ENCODE results near the gene PLEKHA8. TPM values are rescaled to one million over a fixed set of nuclear protein-coding genes. Genes with fewer than 3 reads are reported as not detected.

The PLEKHA8 gene
- total and polyA plus RNA-seq, 10 of the 15 experiments (the other 5 are each of a cell fraction or from before 2014, with no cell fraction given): 1.1 to 13.2 (median 5.7) TPM

- TF ChIP-seq MEF2B (IDR thresholded peaks at IDR 0.05; ENCODE audit: partially characterized antibody, poor library complexity, severe bottlenecking) (no peak), ATF3 (IDR thresholded peaks at IDR 0.05; ENCODE audit: borderline replicate concordance, extremely low read depth, low read depth, low read length) (no peak), EP300 (IDR thresholded peaks at IDR 0.05; ENCODE audit: borderline replicate concordance in 1 of 2, control insufficient read depth in 1 of 2, low read depth in 2 of 2, low read length in 2 of 2) (no peak), RAD51 (IDR thresholded peaks at IDR 0.05) (no peak), RCOR1 (conservative IDR thresholded peaks at IDR 0.05; ENCODE audit: low read depth, low read length) (no peak), FOXM1 (IDR thresholded peaks at IDR 0.05; ENCODE audit: low read depth, low read length) (no peak), CEBPZ (IDR thresholded peaks at IDR 0.05; ENCODE audit: low read depth, low read length) (no peak), ASH2L (IDR thresholded peaks at IDR 0.05; ENCODE audit: borderline replicate concordance, low read depth) (no peak)
These were observed 54.5 kb downstream of the PLEKHA8 start (continued) for GRCh38 chr7:30082686-30083085.

- H3K79me2 ChIP-seq (ENCODE audit: control insufficient read depth, insufficient read depth, low read length): no peaks in the 10 kb centered on the region
- in situ Hi-C loops (cut with MboI) (no loop called here), intact Hi-C loops (cut with micrococcal nuclease; ENCODE audit: unreplicated experiment) (loop anchor here (5.0 kb wide), 1 partner anchor 194 kb away; no protein-coding TSS in a partner anchor)
- no peak overlapping the region for H3K9ac ChIP-seq (ENCODE audit: control insufficient read depth, insufficient read depth, low read length)
- H3K9me3 ChIP-seq (replicated peaks; ENCODE audit: control insufficient read depth, insufficient read depth, low read length): no peaks in the 10 kb centered on the region
- CTCF ChIA-PET: interaction anchor here (0.7 kb wide), 1 partner anchor 8 kb away, joined by 3 read pairs; no protein-coding TSS in a partner anchor
- H3K36me3 ChIP-seq (ENCODE audit: control insufficient read depth in 2 of 2, insufficient read depth in 2 of 2, low read length in 1 of 2): peaks cover 0 to 2% of the 10 kb centered on the region in 2 experiments; a peak in 1 of 4 replicates
- ATAC-seq (no peak), FAIRE-seq (no peak), DNase-seq (ENCODE audit: low read depth, low spot score) (no peak)
- no peak overlapping the region for H3K4me2 ChIP-seq (ENCODE audit: control insufficient read depth, insufficient read depth)
- no peaks in the 10 kb centered on the region for H4K20me1 ChIP-seq (ENCODE audit: control insufficient read depth, insufficient read depth)
- H3K27me3 ChIP-seq (replicated peaks in 1 of 2; ENCODE audit: control insufficient read depth in 2 of 2, insufficient read depth in 2 of 2, low read length in 1 of 2): no peaks in the 10 kb centered on the region
- H3K4me3 ChIP-seq: no peak overlapping the region
- no peak overlapping the region for H2AFZ ChIP-seq (ENCODE audit: control insufficient read depth, low read depth, low read length)
- peaks cover 6% of the 10 kb centered on the region for H3K4me1 ChIP-seq (ENCODE audit: control insufficient read depth, insufficient read depth, low read length)
- POLR2A ChIA-PET: no interaction called here
- WGBS (ENCODE audit: insufficient coverage, insufficient replicate concordance, low lambda C conversion rate, missing lambda C conversion rate): 79% methylated on average over 1 of the region's 1 CpG
- H3K27ac ChIP-seq (ENCODE audit: control insufficient read depth, insufficient read depth): no peak overlapping the region
- BruUV-seq (replicated peaks): no TSS peak
- RAD21 ChIA-PET (ENCODE audit: unreplicated experiment): no interaction called here
- SMC1A ChIA-PET (ENCODE audit: uncharacterized antibody, unreplicated experiment): interaction anchor here (0.6 to 1.3 kb wide), 2 partner anchors 10 to 39 kb away, joined by 3 to 6 read pairs; no protein-coding TSS in a partner anchor
- no peak for TF ChIP-seq DPF2 (IDR thresholded peaks at IDR 0.05)
- no peak for TF ChIP-seq POLR2AphosphoS5 (IDR thresholded peaks at IDR 0.05; ENCODE audit: low read length)
- TF ChIP-seq PML (IDR thresholded peaks at IDR 0.05; ENCODE audit: low read length): no peak
- no peak for TF ChIP-seq CEBPB (IDR thresholded peaks at IDR 0.05; ENCODE audit: borderline replicate concordance in 1 of 2, low read depth in 2 of 2, low read length in 2 of 2)
- TF ChIP-seq MXI1 (IDR thresholded peaks at IDR 0.05; ENCODE audit: low read depth, low read length): no peak
- TF ChIP-seq CREM (IDR thresholded peaks at IDR 0.05; ENCODE audit: low read depth): no peak
- TF ChIP-seq IRF5 (IDR thresholded peaks at IDR 0.05; ENCODE audit: borderline replicate concordance): no peak
- TF ChIP-seq MTA3 (IDR thresholded peaks at IDR 0.05; ENCODE audit: borderline replicate concordance, low read length): no peak
- TF ChIP-seq STAT1 (conservative IDR thresholded peaks at IDR 0.05): no peak
- no peak for TF ChIP-seq HDGF (IDR thresholded peaks at IDR 0.05)
- TF ChIP-seq PAX5 (IDR thresholded peaks at IDR 0.05; ENCODE audit: borderline replicate concordance, low read depth, low read length): no peak
- TF ChIP-seq GABPA (IDR thresholded peaks at IDR 0.05; ENCODE audit: low read depth): no peak
These were observed 55.1 kb downstream of the PLEKHA8 start for GRCh38 chr7:30083334-30083733.
